ENCODE results near the gene SVEP1.

SVEP1 gene

GRCh38 chr9:110526426-110526825, 53.1 kb downstream of the SVEP1 start:
- no peaks in the 10 kb centered on the region for H3K36me3 ChIP-seq
- no peak for TF ChIP-seq CTCF (IDR thresholded peaks at IDR 0.05)
- H3K4me1 ChIP-seq (ENCODE audit: control insufficient read depth in 1 of 2, insufficient read depth in 1 of 2, low read depth in 1 of 2, low read length in 1 of 2) = no peaks in the 10 kb centered on the region
- no peak overlapping the region for H3K4me3 ChIP-seq (ENCODE audit: low read depth in 1 of 2, low read length in 1 of 2)
- no peak overlapping the region for H3K27ac ChIP-seq
- H3K9me3 ChIP-seq = no peaks in the 10 kb centered on the region
- H3K27me3 ChIP-seq = peaks cover 4% of the 10 kb centered on the region

GRCh38 chr9:110521206-110521605, 58.3 kb downstream of the SVEP1 start:
- H3K9me3 ChIP-seq = no peaks in the 10 kb centered on the region
- H3K27ac ChIP-seq = no peak overlapping the region
- TF ChIP-seq CTCF (IDR thresholded peaks at IDR 0.05) = no peak
- H3K4me1 ChIP-seq (ENCODE audit: control insufficient read depth in 1 of 2, insufficient read depth in 1 of 2, low read depth in 1 of 2, low read length in 1 of 2) = no peaks in the 10 kb centered on the region
- H3K36me3 ChIP-seq = no peaks in the 10 kb centered on the region
- no peaks in the 10 kb centered on the region for H3K27me3 ChIP-seq
- no peak overlapping the region for H3K4me3 ChIP-seq (ENCODE audit: low read depth in 1 of 2, low read length in 1 of 2)

- no peak for TF ChIP-seq CTCF (IDR thresholded peaks at IDR 0.05)
- Histone ChIP-seq H3K27me3 (no peaks in the 10 kb centered on the region), H3K9me3 (no peaks in the 10 kb centered on the region), H3K4me1 (ENCODE audit: control insufficient read depth in 1 of 2, insufficient read depth in 1 of 2, low read depth in 1 of 2, low read length in 1 of 2) (no peaks in the 10 kb centered on the region), H3K27ac (no peak overlapping the region), H3K36me3 (no peaks in the 10 kb centered on the region), H3K4me3 (ENCODE audit: low read depth in 1 of 2, low read length in 1 of 2) (no peak overlapping the region)
These were observed 59.3 kb downstream of the SVEP1 start for GRCh38 chr9:110520120-110520701.

- Histone ChIP-seq H3K27me3 (peaks cover 4% of the 10 kb centered on the region), H3K36me3 (no peaks in the 10 kb centered on the region), H3K4me1 (ENCODE audit: control insufficient read depth in 1 of 2, insufficient read depth in 1 of 2, low read depth in 1 of 2, low read length in 1 of 2) (no peaks in the 10 kb centered on the region), H3K4me3 (ENCODE audit: low read depth in 1 of 2, low read length in 1 of 2) (no peak overlapping the region), H3K27ac (no peak overlapping the region), H3K9me3 (no peaks in the 10 kb centered on the region)
- TF ChIP-seq CTCF (IDR thresholded peaks at IDR 0.05) = no peak
These were observed 62.1 kb downstream of the SVEP1 start for GRCh38 chr9:110517483-110517882.

GRCh38 chr9:110514897-110515296, 64.6 kb downstream of the SVEP1 start:
- Histone ChIP-seq H3K4me1 (ENCODE audit: control insufficient read depth in 1 of 2, insufficient read depth in 1 of 2, low read depth in 1 of 2, low read length in 1 of 2) (no peaks in the 10 kb centered on the region), H3K9me3 (no peaks in the 10 kb centered on the region), H3K4me3 (ENCODE audit: low read depth in 1 of 2, low read length in 1 of 2) (no peak overlapping the region), H3K27me3 (peaks cover 23% of the 10 kb centered on the region), H3K36me3 (no peaks in the 10 kb centered on the region), H3K27ac (no peak overlapping the region)
- TF ChIP-seq CTCF (IDR thresholded peaks at IDR 0.05) = no peak

- H3K27ac ChIP-seq = no peak overlapping the region
- no peaks in the 10 kb centered on the region for H3K9me3 ChIP-seq
- H3K4me3 ChIP-seq (ENCODE audit: low read depth in 1 of 2, low read length in 1 of 2) = no peak overlapping the region
- no peak for TF ChIP-seq CTCF (IDR thresholded peaks at IDR 0.05)
- peaks cover 23% of the 10 kb centered on the region for H3K27me3 ChIP-seq
- no peaks in the 10 kb centered on the region for H3K4me1 ChIP-seq (ENCODE audit: control insufficient read depth in 1 of 2, insufficient read depth in 1 of 2, low read depth in 1 of 2, low read length in 1 of 2)
- H3K36me3 ChIP-seq = no peaks in the 10 kb centered on the region
These were observed 66.7 kb downstream of the SVEP1 start for GRCh38 chr9:110512817-110513216.

All from neutrophil (primary cell).